ENCODE data around the gene SLC2A8.

DNA sequence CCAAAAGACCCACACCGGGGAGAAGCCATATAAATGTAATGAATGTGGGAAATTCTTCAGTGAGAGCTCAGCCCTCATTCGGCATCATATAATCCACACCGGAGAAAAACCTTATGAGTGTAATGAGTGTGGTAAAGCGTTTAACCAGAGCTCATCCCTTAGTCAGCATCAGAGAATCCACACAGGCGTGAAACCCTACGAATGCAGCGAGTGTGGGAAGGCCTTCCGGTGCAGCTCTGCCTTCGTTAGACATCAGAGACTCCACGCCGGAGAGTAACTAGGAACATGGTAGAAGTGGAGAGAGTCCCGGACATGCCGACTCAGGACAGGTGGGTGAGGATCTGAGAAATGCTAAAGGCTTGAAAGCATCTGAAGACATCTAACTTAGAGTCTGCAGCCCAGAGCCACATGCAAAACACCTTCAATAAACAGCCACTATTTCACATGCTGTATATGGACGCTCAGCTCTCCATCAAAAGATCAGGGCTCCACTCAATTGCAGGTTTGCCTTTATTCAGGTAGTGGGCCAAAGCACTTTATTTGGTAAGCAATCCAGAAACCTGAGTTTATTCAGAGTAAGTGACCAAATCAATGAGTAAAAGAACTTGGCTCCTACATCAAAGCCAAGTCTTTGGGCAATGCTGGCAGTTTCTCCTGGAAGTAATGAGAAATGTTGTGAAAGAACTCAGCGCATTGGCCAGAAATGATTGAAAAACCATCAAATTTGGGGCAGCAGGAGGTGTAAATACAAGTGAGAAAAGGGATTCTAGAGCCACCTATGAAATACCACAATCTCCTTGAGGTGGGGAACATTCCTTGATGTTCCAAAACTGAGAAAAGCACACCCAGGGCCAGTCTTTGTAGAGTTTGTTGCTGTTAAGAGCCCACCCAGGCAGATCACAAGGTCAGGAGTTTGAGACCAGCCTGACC is 48.2 kb downstream of the SLC2A8 start:
- no peak for TF ChIP-seq POLR2A (IDR thresholded peaks at IDR 0.05)
- TF ChIP-seq CTCF (IDR thresholded peaks at IDR 0.05) = no peak

Measured in thyroid gland (tissue), 4 donors.